ENCODE data around the gene IFNAR2.

IFNAR2 gene

DNA sequence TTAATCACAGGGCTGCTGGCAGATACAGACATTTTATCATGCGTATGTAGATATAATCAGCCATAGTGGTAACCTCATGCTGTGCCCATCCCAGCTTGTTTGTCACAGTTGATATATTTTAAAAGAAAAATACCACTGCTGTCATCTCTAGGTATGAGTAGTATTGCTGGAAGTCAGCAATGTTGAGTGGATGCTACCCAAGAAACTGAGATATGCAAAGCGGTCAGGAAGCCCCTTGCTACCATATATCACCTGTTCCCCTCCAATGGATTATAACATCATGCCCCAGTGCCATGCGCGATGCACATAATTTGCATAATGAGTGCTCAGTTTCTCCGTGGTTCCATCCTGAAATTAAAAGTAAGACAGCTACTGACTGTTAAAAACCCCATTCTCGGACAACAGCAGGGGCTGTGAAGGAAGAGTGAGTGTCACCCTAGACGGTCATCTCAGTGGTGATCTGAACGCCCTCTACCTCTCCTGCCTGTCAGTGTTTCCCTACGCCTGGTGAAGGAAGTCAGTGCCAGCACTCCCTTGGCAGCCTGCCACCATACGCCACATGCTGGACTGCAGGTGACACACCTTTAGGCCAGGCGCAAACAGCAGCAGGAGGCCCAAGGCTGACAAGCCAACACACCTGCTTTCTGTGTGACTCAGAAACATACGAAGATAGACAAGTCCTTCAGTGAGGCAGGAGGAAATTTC, 39.2 kb downstream of the IFNAR2 start:
- DNase-seq (ENCODE audit: low read depth): no peak

DNA sequence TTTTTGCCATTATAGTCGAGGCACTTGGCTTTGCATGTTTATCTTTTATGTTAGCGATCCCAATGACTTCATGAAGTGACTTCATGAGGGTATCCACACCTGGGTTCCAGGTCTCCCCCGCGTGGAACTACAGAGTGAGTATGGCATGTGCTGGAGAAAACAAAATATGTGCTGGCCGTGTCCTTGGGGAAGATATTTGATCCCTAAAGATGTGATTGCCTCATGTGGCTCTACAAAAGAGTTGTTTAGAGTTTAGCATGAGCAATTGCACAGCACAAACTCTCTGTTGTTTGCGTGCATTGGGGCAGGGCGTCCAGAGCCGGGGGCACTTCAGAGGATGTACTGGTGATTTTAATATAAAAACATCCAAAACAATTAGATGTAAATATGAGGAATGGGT, 41.2 kb downstream of the IFNAR2 start:
- DNase-seq (ENCODE audit: low read depth): no peak

DNA sequence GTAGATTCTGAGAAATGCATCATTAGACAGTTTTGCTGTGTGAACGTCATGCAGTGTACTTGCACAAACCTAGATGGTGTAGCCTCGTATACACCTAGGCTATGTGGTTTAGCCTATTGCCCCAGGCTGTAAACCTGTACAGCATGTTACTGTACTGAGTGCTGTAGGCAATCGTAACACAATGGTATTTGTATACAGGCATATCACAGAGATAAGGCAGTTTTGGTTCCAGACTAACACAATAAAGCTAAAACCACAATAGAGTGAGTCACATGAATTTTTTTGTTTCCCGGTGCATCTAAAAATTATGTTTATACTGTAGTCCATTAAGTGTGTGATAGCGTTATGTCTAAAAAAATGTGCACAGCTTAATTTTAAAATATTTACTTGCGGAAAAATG, 43.3 kb downstream of the IFNAR2 start:
- DNase-seq (ENCODE audit: low read depth): no peak

DNA sequence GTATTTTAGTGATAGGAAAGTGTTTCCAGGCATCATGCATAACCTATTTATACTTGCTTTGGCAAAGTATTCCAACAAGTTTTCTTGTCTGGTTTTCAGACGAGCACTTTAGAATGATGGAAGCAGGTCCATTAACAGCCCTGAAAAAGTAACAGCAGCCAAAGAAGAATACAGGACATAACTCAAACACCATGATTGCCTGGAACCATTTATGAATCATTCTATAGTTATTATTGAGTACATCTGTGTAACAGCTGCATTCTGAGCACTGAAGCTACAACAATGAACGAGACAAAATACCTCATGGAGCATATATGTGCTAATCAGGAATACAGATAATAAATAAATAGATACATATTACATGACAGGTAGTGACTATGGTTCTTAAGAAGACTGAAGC, 49.0 kb downstream of the IFNAR2 start:
- no peak for DNase-seq (ENCODE audit: low read depth)

DNA sequence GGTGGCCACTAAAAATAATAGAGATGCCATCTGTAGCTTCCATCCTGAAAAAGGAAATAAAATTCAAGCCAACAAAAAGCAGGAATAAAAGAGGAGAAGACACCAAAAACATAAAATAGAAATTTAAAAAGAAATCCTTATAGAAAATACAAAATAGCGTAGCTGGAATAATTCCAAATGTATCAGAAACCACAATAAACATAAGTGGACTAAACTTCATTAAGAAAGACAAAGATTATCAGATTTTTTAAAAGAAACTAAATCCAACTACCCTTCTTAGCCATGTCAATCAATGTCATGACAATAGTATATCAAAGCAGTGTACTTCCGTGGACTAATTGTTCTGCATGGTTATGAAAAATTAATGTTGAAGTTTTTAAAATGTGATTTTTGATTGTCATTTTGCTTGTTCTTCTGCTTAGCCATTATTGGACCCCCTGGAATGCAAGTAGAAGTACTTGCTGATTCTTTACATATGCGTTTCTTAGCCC, 49.6 kb downstream of the IFNAR2 start:
- DNase-seq (ENCODE audit: low read depth): no peak

Data from stimulated activated CD8-positive, alpha-beta memory T cell treated with anti-CD3 and anti-CD28 coated beads, Interleukin-12 subunit alpha, Interleukin-12 subunit beta, amount 100 ng/mL, for 1 hour (primary cell).